Left lung (tissue), 10 donors: ENCODE measurements around the gene ENOX1. TPM values are rescaled to one million over a fixed set of nuclear protein-coding genes. Genes with fewer than 3 reads are reported as not detected.

ENCODE experiments used
- ATAC-seq: fragments of 200-7000 bp; cut with Tn5 transposase; one replicate; pipeline ENCODE4 v1.9.1; 2020; ENCODE audit warnings: moderate library complexity
- DNase-seq, 4 donors: peaks; one replicate each; pipeline ENCODE4 v3.0.0-alpha.2; 2013 to 2020
- H3K27ac ChIP-seq, 2 donors: fragments of 200-600 bp; sonication (generic) in 1 of 2; one replicate each; pipeline versions ENCODE4 v1.5.0 to v1.8.0; 2020 to 2021
- H3K27me3 ChIP-seq, 2 donors: fragments of 200-600 bp; sonication (generic) in 1 of 2; one replicate each; pipeline versions ENCODE4 v1.5.0 to v1.8.0; 2020 to 2021
- H3K36me3 ChIP-seq, 2 donors: fragments of 200-600 bp; sonication (generic) in 1 of 2; one replicate each; pipeline versions ENCODE4 v1.5.0 to v1.8.0; 2020 to 2021
- H3K4me1 ChIP-seq, 2 donors: fragments of 200-600 bp; one replicate each; pipeline ENCODE4 v1.8.0; 2021
- H3K4me3 ChIP-seq, 2 donors: fragments of 200-600 bp; sonication (generic) in 1 of 2; one replicate each; pipeline versions ENCODE4 v1.5.0 to v1.8.0; 2020 to 2021; ENCODE audit warnings: mild to moderate bottlenecking in 1 of 2
- H3K9me3 ChIP-seq, 2 donors: fragments of 200-600 bp; sonication (generic) in 1 of 2; one replicate each; pipeline versions ENCODE4 v1.5.0 to v1.8.0; 2020 to 2021
- intact Hi-C, 2 donors: fragments of 100-400 bp; cut with DNase I; formaldehyde crosslinking; loops; one replicate each; pipeline versions ENCODE4 v1.11.2 to v1.14.2; 2022
- polyA plus RNA-seq, 6 donors: library from polyadenylated mRNA; unstranded; fragments of 120-200 nt; gene quantifications; one replicate each; pipeline ENCODE4 v1.2.1, GENCODE V29; 2013; ENCODE audit not compliant: insufficient read length in 6 of 6
- total RNA-seq, 2 donors: library from RNA; stranded (reverse); fragmentation: NEBNext Ultra II Directional; extraction: Animal tissue kit (Norgen Biotek cat#: 25700); gene quantifications; one replicate each; pipeline ENCODE4 v1.2.1, GENCODE V29; 2021
- TF ChIP-seq, protein P1 (sequence below), 2 donors: fragments of 200-600 bp; sonication (generic) in 1 of 2; IDR thresholded peaks; one replicate each; pipeline versions ENCODE4 v1.5.0 to v1.8.0; 2021; ENCODE audit warnings: antibody characterized with exemption in 2 of 2
- donor health status: DM: no; HTN: yes; CAD: no.
- donor health status: DM: no; HTN: no; CAD: no.

ENOX1 gene
- total and polyA plus RNA-seq, 8 donors: 1.5 to 9.0 (median 6.8) TPM

DNA sequence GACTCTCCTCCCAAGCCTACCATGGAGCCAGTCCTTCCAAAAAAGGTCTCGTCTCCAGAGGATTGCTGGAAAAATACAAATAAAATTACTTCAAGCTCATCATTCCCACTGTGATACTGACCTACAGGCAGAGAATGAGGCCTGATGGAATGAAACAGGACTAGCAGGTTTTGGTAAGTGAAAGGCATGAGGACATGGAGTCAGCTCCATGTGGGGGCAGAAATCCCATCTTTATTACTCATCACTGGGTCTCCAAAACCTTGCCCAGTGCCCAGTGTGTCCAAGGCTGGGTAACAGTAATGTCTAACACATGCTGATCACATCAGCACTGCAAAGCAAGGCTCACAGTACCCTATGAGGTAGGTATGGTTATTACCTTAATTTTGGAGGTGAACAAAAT lies 528.0 kb downstream of the ENOX1 start:
- ATAC-seq: no peak
- TF ChIP-seq, protein P1, sequence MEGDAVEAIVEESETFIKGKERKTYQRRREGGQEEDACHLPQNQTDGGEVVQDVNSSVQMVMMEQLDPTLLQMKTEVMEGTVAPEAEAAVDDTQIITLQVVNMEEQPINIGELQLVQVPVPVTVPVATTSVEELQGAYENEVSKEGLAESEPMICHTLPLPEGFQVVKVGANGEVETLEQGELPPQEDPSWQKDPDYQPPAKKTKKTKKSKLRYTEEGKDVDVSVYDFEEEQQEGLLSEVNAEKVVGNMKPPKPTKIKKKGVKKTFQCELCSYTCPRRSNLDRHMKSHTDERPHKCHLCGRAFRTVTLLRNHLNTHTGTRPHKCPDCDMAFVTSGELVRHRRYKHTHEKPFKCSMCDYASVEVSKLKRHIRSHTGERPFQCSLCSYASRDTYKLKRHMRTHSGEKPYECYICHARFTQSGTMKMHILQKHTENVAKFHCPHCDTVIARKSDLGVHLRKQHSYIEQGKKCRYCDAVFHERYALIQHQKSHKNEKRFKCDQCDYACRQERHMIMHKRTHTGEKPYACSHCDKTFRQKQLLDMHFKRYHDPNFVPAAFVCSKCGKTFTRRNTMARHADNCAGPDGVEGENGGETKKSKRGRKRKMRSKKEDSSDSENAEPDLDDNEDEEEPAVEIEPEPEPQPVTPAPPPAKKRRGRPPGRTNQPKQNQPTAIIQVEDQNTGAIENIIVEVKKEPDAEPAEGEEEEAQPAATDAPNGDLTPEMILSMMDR (IDR thresholded peaks at IDR 0.05): no peak
- Histone ChIP-seq H3K4me3 (no peak overlapping the region), H3K36me3 (no peaks in the 10 kb centered on the region), H3K9me3 (no peaks in the 10 kb centered on the region), H3K4me1 (no peaks in the 10 kb centered on the region), H3K27ac (no peak overlapping the region), H3K27me3 (no peaks in the 10 kb centered on the region)
- intact Hi-C loops: no loop called here
- DNase-seq: no peak

DNA sequence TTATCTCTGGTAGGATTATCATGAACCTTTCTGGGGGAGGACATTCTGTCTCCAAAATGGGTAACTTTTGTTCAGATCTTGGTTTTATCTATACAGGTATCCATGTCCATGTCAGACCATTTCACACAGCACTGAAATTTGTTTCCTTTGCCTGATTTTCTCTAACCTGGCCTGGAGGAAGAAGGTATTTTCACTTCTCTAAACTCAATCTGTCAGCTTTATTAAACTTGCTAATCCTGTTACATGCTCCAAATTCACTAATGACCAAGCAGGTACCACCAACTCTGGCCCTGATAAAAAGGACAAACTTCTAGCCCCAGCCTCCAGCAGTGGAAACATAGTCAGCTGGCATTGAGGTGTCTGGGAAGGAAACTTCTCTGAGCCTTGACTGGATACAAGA lies 529.0 kb downstream of the ENOX1 start:
- intact Hi-C loops: no loop called here
- H3K36me3 ChIP-seq: no peaks in the 10 kb centered on the region
- H3K4me1 ChIP-seq: no peaks in the 10 kb centered on the region
- TF ChIP-seq, protein P1 (IDR thresholded peaks at IDR 0.05): no peak
- no peak for ATAC-seq
- no peak overlapping the region for H3K27ac ChIP-seq
- no peak overlapping the region for H3K4me3 ChIP-seq
- no peak for DNase-seq
- no peaks in the 10 kb centered on the region for H3K27me3 ChIP-seq
- H3K9me3 ChIP-seq: no peaks in the 10 kb centered on the region

DNA sequence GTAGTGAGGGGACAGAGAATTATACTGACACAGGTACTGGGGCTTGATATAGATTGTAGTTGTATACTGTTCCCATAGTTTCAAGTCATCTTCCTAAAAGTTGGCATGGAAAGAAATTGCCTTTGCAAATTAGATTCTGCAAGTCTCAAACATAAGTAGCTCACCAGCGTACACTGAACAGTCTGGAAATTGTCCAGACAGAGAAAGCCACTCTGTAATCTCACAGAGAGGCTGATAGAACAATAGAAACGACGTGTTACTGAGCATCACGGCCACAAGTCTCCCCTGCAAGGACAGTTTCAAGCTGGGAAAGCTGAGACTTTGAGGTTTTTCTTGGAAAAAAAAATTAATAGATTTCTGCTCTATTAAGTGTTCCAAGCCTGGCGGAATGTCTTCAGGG lies 534.8 kb downstream of the ENOX1 start:
- Histone ChIP-seq H3K9me3 (no peaks in the 10 kb centered on the region), H3K27me3 (no peaks in the 10 kb centered on the region), H3K36me3 (no peaks in the 10 kb centered on the region), H3K27ac (no peak overlapping the region), H3K4me1 (no peaks in the 10 kb centered on the region), H3K4me3 (no peak overlapping the region)
- TF ChIP-seq, protein P1 (IDR thresholded peaks at IDR 0.05): no peak
- intact Hi-C loops: no loop called here
- DNase-seq: peak in 1 of 4 donors; percentile 17
- no peak for ATAC-seq

DNA sequence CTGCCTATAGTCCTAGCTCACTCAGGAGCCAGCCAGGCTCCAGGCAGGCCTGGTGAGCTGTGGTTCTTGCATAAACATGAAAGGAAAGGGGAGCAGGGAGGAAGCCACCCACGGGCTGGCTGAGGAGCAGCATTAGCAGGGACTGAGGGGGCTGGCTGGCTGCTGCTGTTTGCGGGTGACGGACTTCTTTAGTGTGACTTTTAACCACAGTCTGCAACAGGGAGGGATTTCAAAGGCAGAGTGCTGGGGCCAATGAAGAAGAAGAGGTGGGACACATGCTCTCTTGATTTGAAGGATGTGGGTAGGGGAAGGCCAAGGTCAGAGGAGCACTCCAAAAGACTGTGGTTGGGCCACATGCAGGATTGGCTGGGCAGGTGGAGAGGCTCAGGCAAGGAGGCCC lies 540.4 kb downstream of the ENOX1 start:
- ATAC-seq: no peak
- H3K4me1 ChIP-seq: no peaks in the 10 kb centered on the region
- intact Hi-C loops: no loop called here

DNA sequence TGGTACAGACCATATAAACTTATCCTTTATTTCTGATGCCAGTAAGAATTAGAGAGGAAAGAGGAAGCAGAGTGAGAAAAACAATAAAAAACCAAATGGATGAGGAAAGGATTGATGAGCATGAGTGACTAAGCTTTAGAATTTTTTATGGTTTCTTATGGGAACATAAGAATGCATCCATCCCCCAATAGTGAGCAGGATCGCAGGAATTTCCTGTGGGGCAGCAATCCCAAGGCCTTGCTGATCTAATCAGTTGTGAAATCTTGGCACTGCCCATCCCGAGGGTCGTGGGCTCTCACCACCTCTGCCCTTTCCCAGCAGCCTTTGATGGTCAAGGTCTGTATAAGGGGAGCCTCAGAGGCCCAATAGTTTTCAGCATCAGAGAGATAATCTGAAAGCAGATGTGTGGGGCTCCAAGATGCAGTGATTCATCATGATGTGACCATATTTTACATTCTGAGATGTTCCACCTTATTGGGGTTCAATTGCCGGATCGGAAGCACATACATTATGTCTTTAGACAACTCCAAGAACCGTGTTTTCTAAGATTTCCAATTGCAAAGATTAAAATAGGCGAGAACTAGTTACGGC lies 541.3 kb downstream of the ENOX1 start:
- no peak for DNase-seq
- no peak overlapping the region for H3K4me3 ChIP-seq
- no peak for ATAC-seq
- intact Hi-C loops: no loop called here
- H3K36me3 ChIP-seq: no peaks in the 10 kb centered on the region
- no peaks in the 10 kb centered on the region for H3K9me3 ChIP-seq
- TF ChIP-seq, protein P1 (IDR thresholded peaks at IDR 0.05): no peak
- no peak overlapping the region for H3K27ac ChIP-seq
- no peaks in the 10 kb centered on the region for H3K4me1 ChIP-seq
- H3K27me3 ChIP-seq: no peaks in the 10 kb centered on the region

More for the DNA sequence above, 540.4 kb downstream of the ENOX1 start:
- no peak for DNase-seq
- no peaks in the 10 kb centered on the region for H3K9me3 ChIP-seq
- H3K27ac ChIP-seq: no peak overlapping the region
- no peaks in the 10 kb centered on the region for H3K27me3 ChIP-seq
- TF ChIP-seq, protein P1 (IDR thresholded peaks at IDR 0.05): no peak
- no peak overlapping the region for H3K4me3 ChIP-seq
- no peaks in the 10 kb centered on the region for H3K36me3 ChIP-seq
